HG02981 (cell line): ENCODE measurements around the gene CADM1.

Experiments
- ATAC-seq: cut with Tn5 transposase; IDR thresholded peaks from one replicate; pipeline ENCODE4 v1.9.1; 2021; ENCODE audit warnings: mild to moderate bottlenecking, moderate library complexity; ENCODE audit not compliant: unreplicated experiment

Gene CADM1

GRCh38 chr11:115518983-115519628 lies 14.9 kb upstream of the CADM1 start:
- ATAC-seq, result no peak

- no peak for ATAC-seq
Measured at GRCh38 chr11:115515647-115516395, 11.6 kb upstream of the CADM1 start.

- no peak for ATAC-seq
Measured at GRCh38 chr11:115506954-115507675, 2.9 kb upstream of the CADM1 start.

GRCh38 chr11:115505175-115505574 lies 960 bp upstream of the CADM1 start:
- ATAC-seq, result no peak

GRCh38 chr11:115503886-115504275 lies 334 bp downstream of the CADM1 start:
- peak; percentile 10 for ATAC-seq

- ATAC-seq, result no peak
Measured at GRCh38 chr11:115503083-115503885, 931 bp downstream of the CADM1 start.

GRCh38 chr11:115502636-115503082 lies 1.6 kb downstream of the CADM1 start:
- no peak for ATAC-seq

GRCh38 chr11:115501893-115502589 lies 2.2 kb downstream of the CADM1 start:
- ATAC-seq, result no peak

GRCh38 chr11:115501502-115501892 lies 2.7 kb downstream of the CADM1 start:
- no peak for ATAC-seq

- no peak for ATAC-seq
Measured at GRCh38 chr11:115500547-115501501, 3.4 kb downstream of the CADM1 start.

- no peak for ATAC-seq
Measured at GRCh38 chr11:115499891-115500290, 4.3 kb downstream of the CADM1 start.

- ATAC-seq, result no peak
Measured at GRCh38 chr11:115499241-115499799, 4.9 kb downstream of the CADM1 start.

- no peak for ATAC-seq
Measured at GRCh38 chr11:115498354-115498753, 5.9 kb downstream of the CADM1 start.

GRCh38 chr11:115497303-115497702 lies 6.9 kb downstream of the CADM1 start:
- peak; percentile 57 for ATAC-seq

- no peak for ATAC-seq
Measured at GRCh38 chr11:115496892-115497291, 7.3 kb downstream of the CADM1 start.

GRCh38 chr11:115493905-115494304 lies 10.3 kb downstream of the CADM1 start:
- ATAC-seq, result no peak

GRCh38 chr11:115493488-115493887 lies 10.7 kb downstream of the CADM1 start:
- no peak for ATAC-seq

GRCh38 chr11:115489466-115489865 lies 14.7 kb downstream of the CADM1 start:
- no peak for ATAC-seq

- ATAC-seq, result no peak
Measured at GRCh38 chr11:115488945-115489344, 15.3 kb downstream of the CADM1 start.
